Ovary (tissue), 9 donors: ENCODE results near the gene GPM6B. TPM values are rescaled to one million over a fixed set of nuclear protein-coding genes. Genes with fewer than 3 reads are reported as not detected.

ENCODE experiments used
- DNase-seq, 5 donors: peaks; one replicate each; pipeline ENCODE4 v3.0.0-alpha.2; 2019 to 2020
- H3K27ac ChIP-seq, 2 donors: fragments of 200-600 bp; one replicate each; pipeline versions ENCODE4 v1.5.1 to v1.8.0; 2019 to 2022
- H3K27me3 ChIP-seq: fragments of 200-600 bp; one replicate; pipeline ENCODE4 v1.8.0; 2022
- H3K36me3 ChIP-seq: fragments of 200-600 bp; sonication (generic); one replicate; pipeline ENCODE4 v1.5.1; 2019
- H3K4me1 ChIP-seq: one replicate; pipeline ENCODE4 v1.8.1; 2013; ENCODE audit warnings: mild to moderate bottlenecking, moderate library complexity; ENCODE audit not compliant: insufficient read depth
- H3K4me3 ChIP-seq: fragments of 200-600 bp; sonication (generic); one replicate; pipeline ENCODE4 v1.5.1; 2017
- H3K9me3 ChIP-seq, 2 donors: fragments of 200-600 bp in 1 of 2; sonication (generic) in 1 of 2; one replicate each; pipeline versions ENCODE4 v1.5.1 to v1.8.1; 2013 to 2019; ENCODE audit warnings: mild to moderate bottlenecking in 1 of 2, moderate library complexity in 1 of 2
- EP300 ChIP-seq: sonication (generic); formaldehyde crosslinking; IDR thresholded peaks from one replicate; pipeline ENCODE4 v1.6.1; 2017; ENCODE audit warnings: antibody characterized with exemption
- POLR2A ChIP-seq: fragments of 450-650 bp; IDR thresholded peaks from one replicate; pipeline ENCODE4 v1.6.1; 2017; ENCODE audit warnings: antibody characterized with exemption, mild to moderate bottlenecking, moderate library complexity
- WGBS, 3 donors: extraction: QIAGEN DNeasy Blood & Tissue Kit in 1 of 3; methylation state at CpG; one replicate each; pipeline versions ENCODE4 v1.1.5 to v1.1.7; 2013 to 2017; 5-methylcytosine and 5-hydroxymethylcytosine counted together
- intact Hi-C, 4 donors: fragments of 100-400 bp; cut with DNase I; formaldehyde crosslinking; loops; one replicate each; pipeline versions ENCODE4 v1.11.0 to v1.15.1; 2022 to 2023
- polyA plus RNA-seq, 2 donors: library from polyadenylated mRNA; stranded (reverse); fragments of 200-250 nt in 1 of 2; fragments of 350-450 nt in 1 of 2; fragmentation: Illumina TruSeq in 1 of 2; extraction: RNeasy Lipid Tissue Mini Kit (QIAGEN cat#74804) in 1 of 2; gene quantifications; one replicate each; pipeline ENCODE4 v1.2.3, GENCODE V29; 2013 to 2014
- total RNA-seq, 7 donors: library from RNA; depleted of rRNA in 2 of 7; stranded (reverse); fragments of >200 nt in 2 of 7; fragmentation: NEBNext Ultra II Directional in 3 of 7; extraction: Animal tissue kit (Norgen Biotek cat#: 25700) in 3 of 7; gene quantifications; one replicate each; pipeline versions ENCODE4 v1.1.0 to v1.2.4, GENCODE V29; 2016 to 2023
- TF ChIP-seq, protein P1 (sequence below), 3 donors: fragments of 450-650 bp in 2 of 3; fragments of 200-600 bp in 1 of 3; IDR thresholded peaks; one replicate each; pipeline versions ENCODE4 v1.5.1 to v1.8.0; 2016 to 2022; ENCODE audit warnings: antibody characterized with exemption in 3 of 3, mild to moderate bottlenecking in 1 of 3
- donor health status: DM: no; HTN: no; CAD: no; lungs with moderate emphysema.
- donor health status: DM: no; HTN: no; CAD: no.
- donor health status: Bipolar disorder and iron deficiency.
- donor health status: DM: yes; HTN: yes; CAD: no.
- donor health status: DM: no; HTN: no; CAD: no.
- donor health status: DM: yes; HTN: yes; CAD: no.

GPM6B gene
- total and polyA plus RNA-seq, 9 donors: 1.00 to 9.4 (median 4.2) TPM

GRCh38 chrX:13808293-13808692 is 8.6 kb downstream of the GPM6B start:
- no peaks in the 10 kb centered on the region for H3K4me1 ChIP-seq
- DNase-seq: no peak
- H3K4me3 ChIP-seq: no peak overlapping the region
- intact Hi-C loops: no loop called here
- no peaks in the 10 kb centered on the region for H3K9me3 ChIP-seq
- H3K27me3 ChIP-seq: no peaks in the 10 kb centered on the region
- 54 to 61% (median 59%) methylated on average over 4 of the region's 4 CpGs for whole genome bisulfite sequencing, 3 donors
- H3K27ac ChIP-seq: no peak overlapping the region
- H3K36me3 ChIP-seq: no peaks in the 10 kb centered on the region
- TF ChIP-seq, protein P1, sequence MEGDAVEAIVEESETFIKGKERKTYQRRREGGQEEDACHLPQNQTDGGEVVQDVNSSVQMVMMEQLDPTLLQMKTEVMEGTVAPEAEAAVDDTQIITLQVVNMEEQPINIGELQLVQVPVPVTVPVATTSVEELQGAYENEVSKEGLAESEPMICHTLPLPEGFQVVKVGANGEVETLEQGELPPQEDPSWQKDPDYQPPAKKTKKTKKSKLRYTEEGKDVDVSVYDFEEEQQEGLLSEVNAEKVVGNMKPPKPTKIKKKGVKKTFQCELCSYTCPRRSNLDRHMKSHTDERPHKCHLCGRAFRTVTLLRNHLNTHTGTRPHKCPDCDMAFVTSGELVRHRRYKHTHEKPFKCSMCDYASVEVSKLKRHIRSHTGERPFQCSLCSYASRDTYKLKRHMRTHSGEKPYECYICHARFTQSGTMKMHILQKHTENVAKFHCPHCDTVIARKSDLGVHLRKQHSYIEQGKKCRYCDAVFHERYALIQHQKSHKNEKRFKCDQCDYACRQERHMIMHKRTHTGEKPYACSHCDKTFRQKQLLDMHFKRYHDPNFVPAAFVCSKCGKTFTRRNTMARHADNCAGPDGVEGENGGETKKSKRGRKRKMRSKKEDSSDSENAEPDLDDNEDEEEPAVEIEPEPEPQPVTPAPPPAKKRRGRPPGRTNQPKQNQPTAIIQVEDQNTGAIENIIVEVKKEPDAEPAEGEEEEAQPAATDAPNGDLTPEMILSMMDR (IDR thresholded peaks at IDR 0.05): no peak
- TF ChIP-seq POLR2A: no peak
- no peak for TF ChIP-seq EP300

- DNase-seq: no peak
- 63 to 65% (median 64%) methylated on average over 2 of the region's 2 CpGs for WGBS, 3 donors
- H3K36me3 ChIP-seq: no peaks in the 10 kb centered on the region
- no peaks in the 10 kb centered on the region for H3K9me3 ChIP-seq
- no peaks in the 10 kb centered on the region for H3K27me3 ChIP-seq
- H3K4me3 ChIP-seq: no peak overlapping the region
- no peaks in the 10 kb centered on the region for H3K4me1 ChIP-seq
- TF ChIP-seq, protein P1 (IDR thresholded peaks at IDR 0.05): no peak
- TF ChIP-seq EP300 (no peak), POLR2A (no peak)
- intact Hi-C loops: no loop called here
- H3K27ac ChIP-seq: no peak overlapping the region
Observed at GRCh38 chrX:13805241-13805640, 11.7 kb downstream of the GPM6B start.

DNA sequence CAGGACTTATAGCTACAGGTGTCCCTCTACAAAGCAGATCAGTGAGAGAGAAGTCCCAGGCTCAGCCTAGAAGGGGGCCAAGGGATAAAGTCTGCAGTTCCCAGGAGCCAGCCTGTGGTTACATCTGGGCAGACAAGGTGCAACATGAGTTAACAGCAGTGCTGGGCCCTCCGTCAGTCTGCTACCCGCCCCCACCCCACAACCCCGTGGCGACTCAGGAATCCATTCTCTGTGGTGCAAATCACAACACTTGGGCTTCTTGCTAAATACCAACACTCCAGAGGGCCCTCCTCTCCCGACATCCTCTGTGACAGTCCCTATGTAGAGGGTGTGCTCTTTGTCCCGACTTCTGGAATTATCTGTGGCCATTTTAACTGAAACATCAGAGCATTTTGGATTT is 13.8 kb downstream of the GPM6B start:
- no peaks in the 10 kb centered on the region for H3K27me3 ChIP-seq
- no peak overlapping the region for H3K27ac ChIP-seq
- WGBS, 3 donors: 21 to 33% (median 31%) methylated on average over 6 of the region's 6 CpGs
- TF ChIP-seq EP300: no peak
- TF ChIP-seq POLR2A: no peak
- no peak for DNase-seq
- no peaks in the 10 kb centered on the region for H3K36me3 ChIP-seq
- intact Hi-C loops: no loop called here
- H3K4me1 ChIP-seq: no peaks in the 10 kb centered on the region
- no peak overlapping the region for H3K4me3 ChIP-seq
- no peaks in the 10 kb centered on the region for H3K9me3 ChIP-seq

- WGBS, 3 donors: 92 to 97% (median 96%) methylated on average over 4 of the region's 4 CpGs
- H3K27me3 ChIP-seq: no peaks in the 10 kb centered on the region
- no peaks in the 10 kb centered on the region for H3K4me1 ChIP-seq
- H3K27ac ChIP-seq: no peak overlapping the region
- no peaks in the 10 kb centered on the region for H3K36me3 ChIP-seq
- H3K9me3 ChIP-seq: no peaks in the 10 kb centered on the region
- no peak overlapping the region for H3K4me3 ChIP-seq
- DNase-seq: no peak
- TF ChIP-seq EP300 (no peak), POLR2A (no peak)
- TF ChIP-seq, protein P1 (IDR thresholded peaks at IDR 0.05): no peak
- intact Hi-C loops: no loop called here
Observed at GRCh38 chrX:13798184-13798583, 18.7 kb downstream of the GPM6B start.

DNA sequence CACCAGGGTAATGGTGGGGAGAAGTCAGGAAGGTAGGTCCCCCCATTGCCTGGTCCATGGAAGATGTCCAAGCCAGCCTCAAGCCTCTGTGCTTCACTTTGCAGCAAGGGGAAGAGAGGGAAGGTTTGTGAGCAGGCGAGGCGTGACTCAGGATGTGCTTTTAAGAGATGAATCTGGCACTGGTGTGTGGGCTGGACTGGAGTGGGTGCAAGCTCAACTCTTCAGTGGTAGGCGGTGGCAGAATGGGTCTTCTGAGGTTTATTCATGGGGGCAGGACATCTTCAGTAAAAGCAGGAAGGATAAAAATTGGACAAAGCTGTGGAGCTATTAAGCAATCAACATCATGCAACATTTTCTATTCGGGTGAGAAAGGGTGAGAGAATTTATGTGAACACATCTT is 19.4 kb downstream of the GPM6B start:
- Histone ChIP-seq H3K4me3 (no peak overlapping the region), H3K4me1 (no peaks in the 10 kb centered on the region), H3K9me3 (no peaks in the 10 kb centered on the region), H3K27me3 (no peaks in the 10 kb centered on the region), H3K36me3 (no peaks in the 10 kb centered on the region), H3K27ac (no peak overlapping the region)
- no peak for TF ChIP-seq POLR2A
- TF ChIP-seq, protein P1 (IDR thresholded peaks at IDR 0.05): no peak
- TF ChIP-seq EP300: no peak
- no peak for DNase-seq
- 93 to 94% (median 93%) methylated on average over 4 of the region's 4 CpGs for WGBS, 3 donors
- intact Hi-C loops: no loop called here
